SK-N-SH treated with all-trans-retinoic acid at 6 μM for 48 hours (cell line): Measurements from ENCODE around the gene MX2.

Source experiments
- ARNTL ChIP-seq: fragments of 450-650 bp; formaldehyde crosslinking; IDR thresholded peaks from 2 replicates; pipeline ENCODE4 v1.5.0; 2020; ENCODE audit warnings: low read depth, mild to moderate bottlenecking, moderate library complexity, borderline replicate concordance
- BACH2 ChIP-seq: fragments of 250-450 bp; sonication (Bioruptor Pico); IDR thresholded peaks from 2 replicates; pipeline ENCODE4 v1.9.0; 2021; ENCODE audit warnings: mild to moderate bottlenecking, borderline replicate concordance
- CSRNP3 ChIP-seq: fragments of 250-450 bp; sonication (Bioruptor Pico); IDR thresholded peaks from 2 replicates; pipeline ENCODE4 v1.5.1; 2021; ENCODE audit warnings: mild to moderate bottlenecking, moderate library complexity
- TOX ChIP-seq: fragments of 250-450 bp; sonication (Bioruptor Pico); IDR thresholded peaks from 2 replicates; pipeline ENCODE4 v1.8.0; 2021; ENCODE audit warnings: mild to moderate bottlenecking, moderate library complexity, borderline replicate concordance
- ZFP3 ChIP-seq: fragments of 250-450 bp; sonication (Bioruptor Pico); IDR thresholded peaks from 2 replicates; pipeline ENCODE4 v1.5.0; 2020; ENCODE audit warnings: mild to moderate bottlenecking, moderate library complexity
- ZFP30 ChIP-seq: fragments of 450-650 bp; formaldehyde crosslinking; IDR thresholded peaks from 2 replicates; pipeline ENCODE4 v1.5.0; 2022; ENCODE audit warnings: mild to moderate bottlenecking, moderate library complexity
- TF ChIP-seq, protein P1 (sequence below): fragments of 250-450 bp; sonication (Bioruptor Pico); IDR thresholded peaks from 2 replicates; pipeline ENCODE4 v1.8.0; 2020; ENCODE audit warnings: mild to moderate bottlenecking, moderate library complexity, borderline replicate concordance
- TF ChIP-seq, protein P2 (sequence below): fragments of 250-450 bp; sonication (Bioruptor Pico); IDR thresholded peaks from 2 replicates; pipeline ENCODE4 v1.5.1; 2020; ENCODE audit warnings: low read depth, mild to moderate bottlenecking, moderate library complexity

- no peak for TF ChIP-seq TOX
- TF ChIP-seq, protein P1, sequence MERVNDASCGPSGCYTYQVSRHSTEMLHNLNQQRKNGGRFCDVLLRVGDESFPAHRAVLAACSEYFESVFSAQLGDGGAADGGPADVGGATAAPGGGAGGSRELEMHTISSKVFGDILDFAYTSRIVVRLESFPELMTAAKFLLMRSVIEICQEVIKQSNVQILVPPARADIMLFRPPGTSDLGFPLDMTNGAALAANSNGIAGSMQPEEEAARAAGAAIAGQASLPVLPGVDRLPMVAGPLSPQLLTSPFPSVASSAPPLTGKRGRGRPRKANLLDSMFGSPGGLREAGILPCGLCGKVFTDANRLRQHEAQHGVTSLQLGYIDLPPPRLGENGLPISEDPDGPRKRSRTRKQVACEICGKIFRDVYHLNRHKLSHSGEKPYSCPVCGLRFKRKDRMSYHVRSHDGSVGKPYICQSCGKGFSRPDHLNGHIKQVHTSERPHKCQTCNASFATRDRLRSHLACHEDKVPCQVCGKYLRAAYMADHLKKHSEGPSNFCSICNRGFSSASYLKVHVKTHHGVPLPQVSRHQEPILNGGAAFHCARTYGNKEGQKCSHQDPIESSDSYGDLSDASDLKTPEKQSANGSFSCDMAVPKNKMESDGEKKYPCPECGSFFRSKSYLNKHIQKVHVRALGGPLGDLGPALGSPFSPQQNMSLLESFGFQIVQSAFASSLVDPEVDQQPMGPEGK (CRISPR knock-in tag): no peak
- no peak for TF ChIP-seq ZFP30 (CRISPR knock-in tag)
- TF ChIP-seq, protein P2, sequence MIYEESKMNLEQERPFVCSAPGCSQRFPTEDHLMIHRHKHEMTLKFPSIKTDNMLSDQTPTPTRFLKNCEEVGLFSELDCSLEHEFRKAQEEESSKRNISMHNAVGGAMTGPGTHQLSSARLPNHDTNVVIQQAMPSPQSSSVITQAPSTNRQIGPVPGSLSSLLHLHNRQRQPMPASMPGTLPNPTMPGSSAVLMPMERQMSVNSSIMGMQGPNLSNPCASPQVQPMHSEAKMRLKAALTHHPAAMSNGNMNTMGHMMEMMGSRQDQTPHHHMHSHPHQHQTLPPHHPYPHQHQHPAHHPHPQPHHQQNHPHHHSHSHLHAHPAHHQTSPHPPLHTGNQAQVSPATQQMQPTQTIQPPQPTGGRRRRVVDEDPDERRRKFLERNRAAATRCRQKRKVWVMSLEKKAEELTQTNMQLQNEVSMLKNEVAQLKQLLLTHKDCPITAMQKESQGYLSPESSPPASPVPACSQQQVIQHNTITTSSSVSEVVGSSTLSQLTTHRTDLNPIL (CRISPR knock-in tag): no peak
- no peak for TF ChIP-seq ARNTL (CRISPR knock-in tag)
- TF ChIP-seq ZFP3 (CRISPR knock-in tag): no peak
- no peak for TF ChIP-seq CSRNP3 (CRISPR knock-in tag)
- TF ChIP-seq BACH2 (CRISPR knock-in tag): no peak
Measured at GRCh38 chr21:41418393-41418792, 56.6 kb downstream of the MX2 start.
